Gastrocnemius medialis (tissue), 4 donors: ENCODE results near the gene HYAL3. TPM values are rescaled to one million over a fixed set of nuclear protein-coding genes. Genes with fewer than 3 reads are reported as not detected.

Source experiments
- ATAC-seq, 2 donors: fragments of 150-250 bp; one replicate each; pipeline ENCODE4 v1.9.1; 2016
- DNase-seq, 2 donors: peaks; one replicate each; pipeline ENCODE4 v3.0.0-alpha.2; 2019
- H3K27ac ChIP-seq, 4 donors: fragments of 200-600 bp; sonication (generic); 1 replicate in 1 of 4; 2 replicates in 3 of 4; pipeline ENCODE4 v1.5.1; 2016 to 2018; ENCODE audit warnings: mild to moderate bottlenecking in 2 of 4, moderate library complexity in 1 of 4
- H3K27me3 ChIP-seq, 3 donors: fragments of 200-600 bp; sonication (generic) in 2 of 3; 1 replicate in 1 of 3; 2 replicates in 2 of 3; pipeline versions ENCODE4 v1.5.1 to v1.6.0; 2016 to 2019; ENCODE audit warnings: mild to moderate bottlenecking in 1 of 3, moderate library complexity in 1 of 3
- H3K36me3 ChIP-seq, 2 donors: fragments of 200-600 bp; sonication (generic) in 1 of 2; one replicate each; pipeline ENCODE4 v1.5.1; 2017 to 2018
- H3K4me1 ChIP-seq, 2 donors: fragments of 200-600 bp; sonication (generic) in 1 of 2; one replicate each; pipeline ENCODE4 v1.5.1; 2016 to 2017; ENCODE audit warnings: mild to moderate bottlenecking in 2 of 2
- H3K4me3 ChIP-seq, 4 donors: fragments of 200-600 bp; sonication (generic) in 3 of 4; 1 replicate in 1 of 4; 2 replicates in 3 of 4; pipeline ENCODE4 v1.5.1; 2016 to 2019; ENCODE audit warnings: mild to moderate bottlenecking in 2 of 4
- H3K9me3 ChIP-seq, 3 donors: fragments of 200-600 bp; sonication (generic) in 2 of 3; 1 replicate in 1 of 3; 2 replicates in 2 of 3; pipeline ENCODE4 v1.5.1; 2016 to 2019
- POLR2A ChIP-seq, 2 donors: fragments of 450-650 bp; IDR thresholded peaks; one replicate each; pipeline ENCODE4 v1.6.1; 2017; ENCODE audit warnings: antibody characterized with exemption in 2 of 2, mild to moderate bottlenecking in 2 of 2, moderate library complexity in 2 of 2
- in situ Hi-C, 4 donors: fragments of 200-750 bp; cut with MboI; loops; one replicate each; pipeline versions ENCODE4 v1.15.0 to v1.8.0; 2017; ENCODE audit warnings: low sequenced_read_pairs in 4 of 4
- intact Hi-C: fragments of 100-400 bp; cut with DNase I; formaldehyde crosslinking; loops from one replicate; pipeline ENCODE4 v1.15.1; 2023; ENCODE audit warnings: low total_unique reads
- total RNA-seq, 4 donors: library from RNA; depleted of rRNA; stranded (reverse); fragments of >200 nt; gene quantifications; one replicate each; pipeline versions ENCODE4 v1.1.0 to v1.2.3, GENCODE V29; 2016
- TF ChIP-seq, protein P1 (sequence below), 5 experiments: fragments of 450-650 bp in 3 of 5; fragments of 200-600 bp in 2 of 5; sonication (generic) in 2 of 5; IDR thresholded peaks in 4 of 5; conservative IDR thresholded peaks in 1 of 5; 1 replicate in 4 of 5; 2 replicates in 1 of 5; pipeline ENCODE4 v1.5.1; 2016 to 2019; ENCODE audit warnings: antibody characterized with exemption in 5 of 5, mild to moderate bottlenecking in 3 of 5, moderate library complexity in 3 of 5

HYAL3 gene
- total RNA-seq, 4 donors from 2014 or later, result 1.1 to 2.3 (median 1.2) TPM; not detected in 1

DNA sequence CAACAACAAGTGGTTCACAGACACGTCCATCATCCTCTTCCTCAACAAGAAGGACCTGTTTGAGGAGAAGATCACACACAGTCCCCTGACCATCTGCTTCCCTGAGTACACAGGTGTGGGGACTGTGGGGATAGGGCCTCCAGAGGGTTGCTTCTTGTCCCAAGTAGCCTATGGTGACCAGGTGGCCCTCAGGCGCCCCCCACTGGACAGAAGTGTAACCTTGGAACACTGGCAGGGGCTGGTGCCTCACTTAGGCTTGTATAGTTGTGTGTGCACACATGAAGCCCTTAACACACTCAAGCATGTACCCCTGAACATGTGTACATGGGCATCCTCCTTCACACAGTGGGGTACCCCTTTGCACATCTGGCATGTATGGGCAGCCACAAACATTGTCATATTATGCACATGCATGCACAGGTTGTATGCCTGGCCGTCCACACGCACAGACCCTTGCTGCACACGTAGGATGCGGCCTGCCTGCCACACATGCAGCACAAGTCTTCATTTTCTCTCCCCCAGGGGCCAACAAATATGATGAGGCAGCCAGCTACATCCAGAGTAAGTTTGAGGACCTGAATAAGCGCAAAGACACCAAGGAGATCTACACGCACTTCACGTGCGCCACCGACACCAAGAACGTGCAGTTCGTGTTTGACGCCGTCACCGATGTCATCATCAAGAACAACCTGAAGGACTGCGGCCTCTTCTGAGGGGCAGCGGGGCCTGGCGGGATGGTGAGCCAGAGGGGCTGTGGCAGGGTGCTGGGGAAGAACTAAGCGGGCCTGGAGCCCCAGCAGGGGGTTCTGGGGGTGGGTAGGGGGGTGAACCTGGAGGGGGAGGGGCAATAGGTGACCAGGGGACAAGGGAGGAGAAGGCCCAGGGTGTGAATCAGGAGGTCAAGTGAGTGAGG lies 42.0 kb downstream of the HYAL3 start:
- intact Hi-C loops, result no loop called here
- no peak for DNase-seq

DNA sequence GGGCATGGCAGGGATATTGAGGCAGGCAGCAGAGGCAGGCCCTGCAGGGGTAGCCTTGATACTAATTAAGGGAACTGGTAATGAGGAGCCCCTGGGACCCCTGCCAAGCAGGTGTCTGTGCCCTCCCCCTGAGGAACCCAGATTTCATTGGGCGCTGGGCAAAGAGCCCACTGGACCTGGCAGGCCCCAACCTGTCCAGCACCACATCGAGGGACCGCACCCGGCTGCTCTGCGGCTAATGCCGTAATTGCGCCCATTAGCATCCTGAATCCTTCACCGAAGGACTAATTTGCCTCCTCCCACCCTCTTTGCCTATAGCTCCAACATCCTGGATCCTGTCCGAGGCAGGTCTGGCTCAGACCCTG lies 44.0 kb downstream of the HYAL3 start:
- DNase-seq, result no peak
- TF ChIP-seq POLR2A (IDR thresholded peaks at IDR 0.05), result no peak
- TF ChIP-seq, protein P1, sequence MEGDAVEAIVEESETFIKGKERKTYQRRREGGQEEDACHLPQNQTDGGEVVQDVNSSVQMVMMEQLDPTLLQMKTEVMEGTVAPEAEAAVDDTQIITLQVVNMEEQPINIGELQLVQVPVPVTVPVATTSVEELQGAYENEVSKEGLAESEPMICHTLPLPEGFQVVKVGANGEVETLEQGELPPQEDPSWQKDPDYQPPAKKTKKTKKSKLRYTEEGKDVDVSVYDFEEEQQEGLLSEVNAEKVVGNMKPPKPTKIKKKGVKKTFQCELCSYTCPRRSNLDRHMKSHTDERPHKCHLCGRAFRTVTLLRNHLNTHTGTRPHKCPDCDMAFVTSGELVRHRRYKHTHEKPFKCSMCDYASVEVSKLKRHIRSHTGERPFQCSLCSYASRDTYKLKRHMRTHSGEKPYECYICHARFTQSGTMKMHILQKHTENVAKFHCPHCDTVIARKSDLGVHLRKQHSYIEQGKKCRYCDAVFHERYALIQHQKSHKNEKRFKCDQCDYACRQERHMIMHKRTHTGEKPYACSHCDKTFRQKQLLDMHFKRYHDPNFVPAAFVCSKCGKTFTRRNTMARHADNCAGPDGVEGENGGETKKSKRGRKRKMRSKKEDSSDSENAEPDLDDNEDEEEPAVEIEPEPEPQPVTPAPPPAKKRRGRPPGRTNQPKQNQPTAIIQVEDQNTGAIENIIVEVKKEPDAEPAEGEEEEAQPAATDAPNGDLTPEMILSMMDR (IDR thresholded peaks at IDR 0.05 in 4 of 5, conservative IDR thresholded peaks at IDR 0.05 in 1 of 5), result no peak
- in situ Hi-C loops (no loop called here), intact Hi-C loops (no loop called here)
- H3K4me1 ChIP-seq, result peaks cover 24 to 52% of the 10 kb centered on the region in 2 donors
- H3K4me3 ChIP-seq, result no peak overlapping the region
- peaks cover 0 to 39% of the 10 kb centered on the region in 2 donors for H3K36me3 ChIP-seq
- no peak for ATAC-seq
- H3K27me3 ChIP-seq, result no peaks in the 10 kb centered on the region
- H3K27ac ChIP-seq, result peak overlapping the region; percentile 78 to 96 (median 87)
- H3K9me3 ChIP-seq, result no peaks in the 10 kb centered on the region

More for the DNA sequence above, 42.0 kb downstream of the HYAL3 start:
- H3K4me3 ChIP-seq, result no peak overlapping the region
- H3K27me3 ChIP-seq, result no peaks in the 10 kb centered on the region
- in situ Hi-C loops, result no loop called here
- peak overlapping the region in 3 of 4 donors; percentile 96 to 98 (median 98) for H3K27ac ChIP-seq
- ATAC-seq, result no peak
- peaks cover 30 to 49% of the 10 kb centered on the region in 2 donors for H3K4me1 ChIP-seq
- peaks cover 0 to 39% of the 10 kb centered on the region in 2 donors for H3K36me3 ChIP-seq
- no peaks in the 10 kb centered on the region for H3K9me3 ChIP-seq
- TF ChIP-seq, protein P1 (IDR thresholded peaks at IDR 0.05 in 4 of 5, conservative IDR thresholded peaks at IDR 0.05 in 1 of 5), result peak in 4 of 5 experiments; percentile 27 to 55 (median 39)
- no peak for TF ChIP-seq POLR2A (IDR thresholded peaks at IDR 0.05)

DNA sequence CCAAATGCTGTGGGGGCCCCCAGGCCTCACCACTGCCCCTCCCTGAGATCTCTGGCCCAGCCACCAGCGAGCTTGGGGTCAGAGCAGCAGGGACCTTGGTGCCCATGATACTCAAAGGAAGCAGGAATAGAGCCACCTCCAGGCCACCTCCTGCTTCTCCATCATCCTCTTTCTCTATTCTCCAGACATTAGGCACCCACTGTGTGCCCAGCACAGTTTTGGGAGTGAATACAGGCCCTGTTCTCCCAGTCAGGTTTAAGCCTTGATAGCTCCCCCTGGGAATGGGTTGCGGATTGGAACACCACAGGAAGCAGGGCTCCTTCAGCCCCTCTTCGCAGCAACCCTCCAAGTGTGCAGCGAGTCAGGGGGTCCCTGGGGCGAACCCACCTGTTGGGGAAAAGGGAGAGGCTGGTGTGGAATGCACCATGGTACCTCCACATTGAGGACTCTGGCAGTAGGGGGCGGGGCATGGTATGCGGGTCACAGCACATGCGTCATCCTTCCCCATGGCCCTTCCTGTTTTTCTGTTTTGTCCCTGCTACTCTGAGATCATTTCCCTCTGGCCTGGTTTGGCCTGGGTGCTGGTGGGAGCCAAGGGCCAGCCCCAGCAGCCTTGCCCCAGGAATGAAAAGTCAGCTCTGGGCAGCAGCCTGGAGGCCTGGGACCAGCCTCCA lies 44.5 kb downstream of the HYAL3 start:
- Histone ChIP-seq H3K4me1 (peaks cover 28 to 55% of the 10 kb centered on the region in 2 donors), H3K9me3 (no peaks in the 10 kb centered on the region), H3K27me3 (no peaks in the 10 kb centered on the region), H3K27ac (peak overlapping the region; percentile 78 to 96 (median 87)), H3K36me3 (peaks cover 0 to 39% of the 10 kb centered on the region in 2 donors), H3K4me3 (no peak overlapping the region)
- peak; percentile 35 to 65 for TF ChIP-seq POLR2A (IDR thresholded peaks at IDR 0.05)
- TF ChIP-seq, protein P1 (IDR thresholded peaks at IDR 0.05 in 4 of 5, conservative IDR thresholded peaks at IDR 0.05 in 1 of 5), result no peak
- ATAC-seq, result peak; percentile 45 to 59
- peak; percentile 41 to 57 for DNase-seq
- in situ Hi-C loops (no loop called here), intact Hi-C loops (no loop called here)

DNA sequence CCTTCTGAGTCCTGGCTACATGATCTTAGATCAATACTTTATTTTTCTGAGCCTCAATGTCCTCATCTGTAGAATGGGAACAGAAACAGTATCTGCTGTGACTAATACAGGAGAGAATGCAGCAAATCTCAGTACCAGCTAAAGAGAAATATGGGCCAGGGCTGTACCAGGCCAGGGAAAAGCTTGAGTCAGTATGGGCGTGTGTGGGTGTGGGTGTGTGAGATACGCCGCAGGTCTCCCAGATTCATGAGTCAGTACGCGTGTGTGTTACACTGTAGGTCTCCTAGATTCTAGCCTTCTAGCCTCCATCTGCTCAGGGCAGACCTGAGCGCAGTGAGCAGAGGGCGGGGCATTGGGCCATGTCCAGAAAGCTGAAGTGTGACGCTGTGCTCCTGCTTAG lies 48.0 kb downstream of the HYAL3 start:
- Histone ChIP-seq H3K4me3 (no peak overlapping the region), H3K4me1 (peaks cover 55 to 75% of the 10 kb centered on the region in 2 donors), H3K36me3 (peaks cover 0 to 14% of the 10 kb centered on the region in 2 donors), H3K27me3 (no peaks in the 10 kb centered on the region), H3K27ac (peak overlapping the region; percentile 80 to 96 (median 87)), H3K9me3 (no peaks in the 10 kb centered on the region)
- in situ Hi-C loops, result no loop called here
- TF ChIP-seq, protein P1 (IDR thresholded peaks at IDR 0.05 in 4 of 5, conservative IDR thresholded peaks at IDR 0.05 in 1 of 5), result no peak
- TF ChIP-seq POLR2A (IDR thresholded peaks at IDR 0.05), result no peak
- ATAC-seq (no peak), DNase-seq (no peak)
- intact Hi-C loops, result no loop called here
